ENCODE measurements around the gene SAXO1.

- TF ChIP-seq EZH2 (IDR thresholded peaks at IDR 0.05; ENCODE audit: borderline replicate concordance): no peak
- TF ChIP-seq, protein P1, sequence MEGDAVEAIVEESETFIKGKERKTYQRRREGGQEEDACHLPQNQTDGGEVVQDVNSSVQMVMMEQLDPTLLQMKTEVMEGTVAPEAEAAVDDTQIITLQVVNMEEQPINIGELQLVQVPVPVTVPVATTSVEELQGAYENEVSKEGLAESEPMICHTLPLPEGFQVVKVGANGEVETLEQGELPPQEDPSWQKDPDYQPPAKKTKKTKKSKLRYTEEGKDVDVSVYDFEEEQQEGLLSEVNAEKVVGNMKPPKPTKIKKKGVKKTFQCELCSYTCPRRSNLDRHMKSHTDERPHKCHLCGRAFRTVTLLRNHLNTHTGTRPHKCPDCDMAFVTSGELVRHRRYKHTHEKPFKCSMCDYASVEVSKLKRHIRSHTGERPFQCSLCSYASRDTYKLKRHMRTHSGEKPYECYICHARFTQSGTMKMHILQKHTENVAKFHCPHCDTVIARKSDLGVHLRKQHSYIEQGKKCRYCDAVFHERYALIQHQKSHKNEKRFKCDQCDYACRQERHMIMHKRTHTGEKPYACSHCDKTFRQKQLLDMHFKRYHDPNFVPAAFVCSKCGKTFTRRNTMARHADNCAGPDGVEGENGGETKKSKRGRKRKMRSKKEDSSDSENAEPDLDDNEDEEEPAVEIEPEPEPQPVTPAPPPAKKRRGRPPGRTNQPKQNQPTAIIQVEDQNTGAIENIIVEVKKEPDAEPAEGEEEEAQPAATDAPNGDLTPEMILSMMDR (IDR thresholded peaks at IDR 0.05; ENCODE audit: poor library complexity): no peak
These were observed 56.7 kb downstream of the SAXO1 start for GRCh38 chr9:18976221-18976708.
